ENCODE data around the gene ACO2.
"Not testable (repeated sequence)": the region's sequence is repeated elsewhere in the genome, so short reads cannot be mapped to it uniquely, and the experiment has no call there.

ACO2 gene

GRCh38 chr22:41540365-41540764 is 71.4 kb downstream of the ACO2 start:
- DNase-seq (ENCODE audit: low read depth): no peak

- no peak for DNase-seq (ENCODE audit: low read depth)
Measured at GRCh38 chr22:41541484-41541883, 72.6 kb downstream of the ACO2 start.

- DNase-seq (ENCODE audit: low read depth): no peak
Measured at GRCh38 chr22:41542224-41542623, 73.3 kb downstream of the ACO2 start.

- peak; percentile 94 for DNase-seq (ENCODE audit: low read depth)
Measured at GRCh38 chr22:41543854-41544670, 75.1 kb downstream of the ACO2 start, which contains the start of gene POLR3H. Gene POLR3H (minus strand): TSS chr22:41544470. CDS start chr22:41544101, 369 bp downstream.

- DNase-seq (ENCODE audit: low read depth): no peak
Measured at GRCh38 chr22:41544671-41545476, 76.0 kb downstream of the ACO2 start.

GRCh38 chr22:41548830-41549211 is 79.9 kb downstream of the ACO2 start:
- DNase-seq (ENCODE audit: low read depth): no peak

- DNase-seq (ENCODE audit: low read depth): no peak
Measured at GRCh38 chr22:41550952-41551491, 82.1 kb downstream of the ACO2 start.

- DNase-seq (ENCODE audit: low read depth): no peak
Measured at GRCh38 chr22:41551877-41552582, 83.1 kb downstream of the ACO2 start.

- no peak for DNase-seq (ENCODE audit: low read depth)
Measured at GRCh38 chr22:41555325-41555982, 86.5 kb downstream of the ACO2 start.

- DNase-seq (ENCODE audit: low read depth): no peak
Measured at GRCh38 chr22:41556561-41556960, 87.6 kb downstream of the ACO2 start.

- no peak for DNase-seq (ENCODE audit: low read depth)
Measured at GRCh38 chr22:41557401-41558240, 88.7 kb downstream of the ACO2 start.

- not testable (repeated sequence) for DNase-seq (ENCODE audit: low read depth)
Measured at GRCh38 chr22:41558241-41558630, 89.3 kb downstream of the ACO2 start.

GRCh38 chr22:41560095-41560471 is 91.2 kb downstream of the ACO2 start:
- no peak for DNase-seq (ENCODE audit: low read depth)

- DNase-seq (ENCODE audit: low read depth): no peak
Measured at GRCh38 chr22:41561335-41561734, 92.4 kb downstream of the ACO2 start.

GRCh38 chr22:41561788-41562187 is 92.9 kb downstream of the ACO2 start:
- no peak for DNase-seq (ENCODE audit: low read depth)

GRCh38 chr22:41562461-41562860 is 93.5 kb downstream of the ACO2 start:
- no peak for DNase-seq (ENCODE audit: low read depth)

GRCh38 chr22:41563051-41563711 is 94.3 kb downstream of the ACO2 start:
- no peak for DNase-seq (ENCODE audit: low read depth)

GRCh38 chr22:41564563-41564962 is 95.6 kb downstream of the ACO2 start:
- DNase-seq (ENCODE audit: low read depth): no peak

GRCh38 chr22:41565403-41566054 is 96.6 kb downstream of the ACO2 start:
- no peak for DNase-seq (ENCODE audit: low read depth)

GRCh38 chr22:41567512-41567768 is 98.5 kb downstream of the ACO2 start:
- no peak for DNase-seq (ENCODE audit: low read depth)
